ENCODE measurements around the gene RANBP9.

RANBP9 gene

DNA sequence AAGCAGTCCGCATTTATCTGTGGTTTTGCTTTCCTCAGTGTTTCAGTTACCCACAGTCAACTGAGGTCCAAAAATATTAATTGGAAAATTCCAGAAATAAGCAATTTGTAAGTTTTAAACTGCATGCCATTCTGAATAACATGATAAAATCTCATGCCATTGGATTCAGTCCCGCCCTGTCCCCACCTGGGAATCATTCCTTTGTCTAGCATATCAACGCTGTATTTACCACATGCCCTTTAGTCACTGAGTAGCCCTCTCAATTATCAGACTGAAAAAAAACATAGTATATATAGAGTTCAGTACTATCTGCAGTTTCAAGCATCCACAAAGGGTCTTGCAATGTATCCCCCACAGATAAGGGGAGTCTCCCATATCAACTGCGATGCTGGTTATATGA, 17.1 kb downstream of the RANBP9 start (continued):
- TF ChIP-seq, protein P1, sequence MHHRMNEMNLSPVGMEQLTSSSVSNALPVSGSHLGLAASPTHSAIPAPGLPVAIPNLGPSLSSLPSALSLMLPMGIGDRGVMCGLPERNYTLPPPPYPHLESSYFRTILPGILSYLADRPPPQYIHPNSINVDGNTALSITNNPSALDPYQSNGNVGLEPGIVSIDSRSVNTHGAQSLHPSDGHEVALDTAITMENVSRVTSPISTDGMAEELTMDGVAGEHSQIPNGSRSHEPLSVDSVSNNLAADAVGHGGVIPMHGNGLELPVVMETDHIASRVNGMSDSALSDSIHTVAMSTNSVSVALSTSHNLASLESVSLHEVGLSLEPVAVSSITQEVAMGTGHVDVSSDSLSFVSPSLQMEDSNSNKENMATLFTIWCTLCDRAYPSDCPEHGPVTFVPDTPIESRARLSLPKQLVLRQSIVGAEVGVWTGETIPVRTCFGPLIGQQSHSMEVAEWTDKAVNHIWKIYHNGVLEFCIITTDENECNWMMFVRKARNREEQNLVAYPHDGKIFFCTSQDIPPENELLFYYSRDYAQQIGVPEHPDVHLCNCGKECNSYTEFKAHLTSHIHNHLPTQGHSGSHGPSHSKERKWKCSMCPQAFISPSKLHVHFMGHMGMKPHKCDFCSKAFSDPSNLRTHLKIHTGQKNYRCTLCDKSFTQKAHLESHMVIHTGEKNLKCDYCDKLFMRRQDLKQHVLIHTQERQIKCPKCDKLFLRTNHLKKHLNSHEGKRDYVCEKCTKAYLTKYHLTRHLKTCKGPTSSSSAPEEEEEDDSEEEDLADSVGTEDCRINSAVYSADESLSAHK (tag by site-specific recombination; IDR thresholded peaks at IDR 0.05): no peak
- TF ChIP-seq ZNF174 (tag by site-specific recombination; IDR thresholded peaks at IDR 0.05): no peak
- TF ChIP-seq, protein P2, sequence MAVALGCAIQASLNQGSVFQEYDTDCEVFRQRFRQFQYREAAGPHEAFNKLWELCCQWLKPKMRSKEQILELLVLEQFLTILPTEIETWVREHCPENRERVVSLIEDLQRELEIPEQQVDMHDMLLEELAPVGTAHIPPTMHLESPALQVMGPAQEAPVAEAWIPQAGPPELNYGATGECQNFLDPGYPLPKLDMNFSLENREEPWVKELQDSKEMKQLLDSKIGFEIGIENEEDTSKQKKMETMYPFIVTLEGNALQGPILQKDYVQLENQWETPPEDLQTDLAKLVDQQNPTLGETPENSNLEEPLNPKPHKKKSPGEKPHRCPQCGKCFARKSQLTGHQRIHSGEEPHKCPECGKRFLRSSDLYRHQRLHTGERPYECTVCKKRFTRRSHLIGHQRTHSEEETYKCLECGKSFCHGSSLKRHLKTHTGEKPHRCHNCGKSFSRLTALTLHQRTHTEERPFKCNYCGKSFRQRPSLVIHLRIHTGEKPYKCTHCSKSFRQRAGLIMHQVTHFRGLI (tag by site-specific recombination; IDR thresholded peaks at IDR 0.05): no peak
- no peak for TF ChIP-seq PRDM1 (tag by site-specific recombination; IDR thresholded peaks at IDR 0.05)
- TF ChIP-seq GLIS2 (tag by site-specific recombination; IDR thresholded peaks at IDR 0.05): no peak
- TF ChIP-seq ZNF138 (tag by site-specific recombination; IDR thresholded peaks at IDR 0.05; ENCODE audit: borderline replicate concordance): no peak
- TF ChIP-seq, protein P3, sequence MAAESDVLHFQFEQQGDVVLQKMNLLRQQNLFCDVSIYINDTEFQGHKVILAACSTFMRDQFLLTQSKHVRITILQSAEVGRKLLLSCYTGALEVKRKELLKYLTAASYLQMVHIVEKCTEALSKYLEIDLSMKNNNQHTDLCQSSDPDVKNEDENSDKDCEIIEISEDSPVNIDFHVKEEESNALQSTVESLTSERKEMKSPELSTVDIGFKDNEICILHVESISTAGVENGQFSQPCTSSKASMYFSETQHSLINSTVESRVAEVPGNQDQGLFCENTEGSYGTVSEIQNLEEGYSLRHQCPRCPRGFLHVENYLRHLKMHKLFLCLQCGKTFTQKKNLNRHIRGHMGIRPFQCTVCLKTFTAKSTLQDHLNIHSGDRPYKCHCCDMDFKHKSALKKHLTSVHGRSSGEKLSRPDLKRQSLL (tag by site-specific recombination; IDR thresholded peaks at IDR 0.05): no peak
- TF ChIP-seq ZNF311 (tag by site-specific recombination; IDR thresholded peaks at IDR 0.05; ENCODE audit: borderline replicate concordance): no peak
- no peak for TF ChIP-seq ZNF366 (tag by site-specific recombination; conservative IDR thresholded peaks at IDR 0.05)
- no peak for TF ChIP-seq ZNF335 (tag by site-specific recombination; conservative IDR thresholded peaks at IDR 0.05)
- TF ChIP-seq ZNF664 (tag by site-specific recombination; IDR thresholded peaks at IDR 0.05): no peak
- TF ChIP-seq ZNF76 (tag by site-specific recombination; IDR thresholded peaks at IDR 0.05; ENCODE audit: borderline replicate concordance, low read depth): no peak
- TF ChIP-seq, protein P4, sequence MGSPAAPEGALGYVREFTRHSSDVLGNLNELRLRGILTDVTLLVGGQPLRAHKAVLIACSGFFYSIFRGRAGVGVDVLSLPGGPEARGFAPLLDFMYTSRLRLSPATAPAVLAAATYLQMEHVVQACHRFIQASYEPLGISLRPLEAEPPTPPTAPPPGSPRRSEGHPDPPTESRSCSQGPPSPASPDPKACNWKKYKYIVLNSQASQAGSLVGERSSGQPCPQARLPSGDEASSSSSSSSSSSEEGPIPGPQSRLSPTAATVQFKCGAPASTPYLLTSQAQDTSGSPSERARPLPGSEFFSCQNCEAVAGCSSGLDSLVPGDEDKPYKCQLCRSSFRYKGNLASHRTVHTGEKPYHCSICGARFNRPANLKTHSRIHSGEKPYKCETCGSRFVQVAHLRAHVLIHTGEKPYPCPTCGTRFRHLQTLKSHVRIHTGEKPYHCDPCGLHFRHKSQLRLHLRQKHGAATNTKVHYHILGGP (tag by site-specific recombination; IDR thresholded peaks at IDR 0.05): no peak

DNA sequence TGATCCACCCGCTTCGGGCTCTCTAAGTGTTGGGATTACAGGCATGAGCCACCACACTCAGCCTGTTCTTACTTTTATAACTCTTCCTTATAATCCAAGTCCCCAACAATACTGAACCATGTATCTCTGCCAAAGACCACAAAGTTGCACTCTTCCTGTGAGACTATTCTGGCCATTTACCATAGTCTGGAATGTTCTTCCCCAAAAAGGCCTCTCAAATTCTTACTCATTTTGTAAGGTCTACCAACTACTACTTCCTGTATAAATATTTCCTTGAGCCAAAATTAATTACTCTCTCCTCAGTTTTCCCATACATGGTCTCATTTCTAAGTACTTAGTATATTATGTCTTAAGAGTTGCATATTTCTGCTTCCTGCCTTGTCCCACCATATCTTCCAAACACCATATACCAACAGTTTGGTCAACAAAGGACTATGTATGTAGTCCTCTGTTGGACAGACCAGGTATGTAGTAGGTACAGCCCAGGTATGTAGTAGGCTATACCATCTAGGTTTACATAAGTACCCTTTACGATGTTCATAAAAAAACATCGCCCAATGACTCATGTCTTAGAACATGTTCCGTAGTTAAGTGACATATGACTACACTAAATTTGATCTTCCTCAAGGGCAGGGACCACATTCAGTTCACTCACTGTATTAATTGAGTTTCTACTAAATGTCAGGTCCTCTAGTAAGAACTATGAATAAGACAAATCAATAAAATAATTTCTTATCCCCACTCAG, 22.0 kb downstream of the RANBP9 start:
- peaks cover 4% of the 10 kb centered on the region; the same call in 1 of the 2 replicates for H3K4me1 ChIP-seq (ENCODE audit: control insufficient read depth, insufficient read depth, low read length)
- no peak overlapping the region for H3K27ac ChIP-seq (ENCODE audit: extremely low read depth, low read depth, low read length)
- H3K36me3 ChIP-seq (ENCODE audit: control insufficient read depth in 2 of 2, insufficient read depth in 1 of 2, low read length in 2 of 2): peaks cover 3 to 5% of the 10 kb centered on the region in 2 experiments; a peak in 2 of 3 replicates
- no peaks in the 10 kb centered on the region for H3K9me3 ChIP-seq (ENCODE audit: control insufficient read depth, insufficient read depth, low read depth, low read length)
- H3K4me3 ChIP-seq (ENCODE audit: low read depth, low read length): no peak overlapping the region
- TF ChIP-seq, protein P5, sequence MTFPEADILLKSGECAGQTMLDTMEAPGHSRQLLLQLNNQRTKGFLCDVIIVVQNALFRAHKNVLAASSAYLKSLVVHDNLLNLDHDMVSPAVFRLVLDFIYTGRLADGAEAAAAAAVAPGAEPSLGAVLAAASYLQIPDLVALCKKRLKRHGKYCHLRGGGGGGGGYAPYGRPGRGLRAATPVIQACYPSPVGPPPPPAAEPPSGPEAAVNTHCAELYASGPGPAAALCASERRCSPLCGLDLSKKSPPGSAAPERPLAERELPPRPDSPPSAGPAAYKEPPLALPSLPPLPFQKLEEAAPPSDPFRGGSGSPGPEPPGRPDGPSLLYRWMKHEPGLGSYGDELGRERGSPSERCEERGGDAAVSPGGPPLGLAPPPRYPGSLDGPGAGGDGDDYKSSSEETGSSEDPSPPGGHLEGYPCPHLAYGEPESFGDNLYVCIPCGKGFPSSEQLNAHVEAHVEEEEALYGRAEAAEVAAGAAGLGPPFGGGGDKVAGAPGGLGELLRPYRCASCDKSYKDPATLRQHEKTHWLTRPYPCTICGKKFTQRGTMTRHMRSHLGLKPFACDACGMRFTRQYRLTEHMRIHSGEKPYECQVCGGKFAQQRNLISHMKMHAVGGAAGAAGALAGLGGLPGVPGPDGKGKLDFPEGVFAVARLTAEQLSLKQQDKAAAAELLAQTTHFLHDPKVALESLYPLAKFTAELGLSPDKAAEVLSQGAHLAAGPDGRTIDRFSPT (tag by site-specific recombination; IDR thresholded peaks at IDR 0.05): peak; percentile 46; the same call in 1 of the 2 replicates
- peak; percentile 62; the same call in 1 of the 2 replicates for TF ChIP-seq ZEB2 (tag by site-specific recombination; IDR thresholded peaks at IDR 0.05)
- TF ChIP-seq, protein P1 (tag by site-specific recombination; IDR thresholded peaks at IDR 0.05): no peak
- no peak for TF ChIP-seq ZFP41 (tag by site-specific recombination; IDR thresholded peaks at IDR 0.05; ENCODE audit: borderline replicate concordance)
- peak; percentile 62; the same call in 1 of the 2 replicates for TF ChIP-seq ZNF664 (tag by site-specific recombination; IDR thresholded peaks at IDR 0.05)
- CTCF ChIA-PET: interaction anchor here (0.6 kb wide), 1 partner anchor 20 kb away, joined by 4 read pairs; no protein-coding TSS in a partner anchor
- POLR2A ChIA-PET: no interaction called here
